ENCODE data around the gene DDIT3. TPM values are rescaled to one million over a fixed set of nuclear protein-coding genes. Genes with fewer than 3 reads are reported as not detected.
A peak's percentile ranks its signal among the peaks of the same experiment; 100 is the strongest.

DDIT3 gene
- total and polyA plus RNA-seq, 3 experiments from 2014 or later, result 11.7 to 13.2 (median 12.7) TPM

GRCh38 chr12:57528176-57528575, 7.9 kb upstream of the DDIT3 start:
- H3K27ac Mint-ChIP-seq, result peak overlapping the region in 2 of 8 donors; percentile 50 to 60
- H3K36me3 Mint-ChIP-seq, result peaks cover 0 to 88% (median 5%) of the 10 kb centered on the region in 3 donors
- ChIA-PET CTCF (no interaction called here), POLR2A (no interaction called here)
- no peaks in the 10 kb centered on the region for H3K27me3 Mint-ChIP-seq
- H3K4me3 Mint-ChIP-seq, result no peak overlapping the region
- no peak for DNase-seq
- peaks cover 19% of the 10 kb centered on the region for H3K4me1 ChIP-seq (ENCODE audit: insufficient read depth, low read length)
- no peaks in the 10 kb centered on the region for H3K27me3 ChIP-seq (ENCODE audit: insufficient read depth, low read length, poor library complexity, severe bottlenecking)
- H3K9me3 ChIP-seq (ENCODE audit: low read length), result no peaks in the 10 kb centered on the region
- peaks cover 15 to 30% (median 17%) of the 10 kb centered on the region in 3 donors for H3K4me1 Mint-ChIP-seq
- H3K36me3 ChIP-seq (ENCODE audit: insufficient read depth, low read length), result peaks cover 56% of the 10 kb centered on the region
- no peaks in the 10 kb centered on the region for H3K9me3 Mint-ChIP-seq
- no peak overlapping the region for H3K4me3 ChIP-seq (ENCODE audit: low read length)
- H3K27ac ChIP-seq (ENCODE audit: low read depth, low read length), result no peak overlapping the region

- H3K4me1 Mint-ChIP-seq, result peaks cover 18 to 33% (median 19%) of the 10 kb centered on the region in 3 donors
- Histone ChIP-seq H3K27me3 (ENCODE audit: insufficient read depth, low read length, poor library complexity, severe bottlenecking) (no peaks in the 10 kb centered on the region), H3K36me3 (ENCODE audit: insufficient read depth, low read length) (peaks cover 46% of the 10 kb centered on the region), H3K4me3 (ENCODE audit: low read length) (no peak overlapping the region), H3K4me1 (ENCODE audit: insufficient read depth, low read length) (peaks cover 22% of the 10 kb centered on the region), H3K27ac (ENCODE audit: low read depth, low read length) (no peak overlapping the region), H3K9me3 (ENCODE audit: low read length) (no peaks in the 10 kb centered on the region)
- POLR2A ChIA-PET, result interaction anchor here (1.0 kb wide), 1 partner anchor 50 kb away, joined by 4 read pairs; no protein-coding TSS in a partner anchor
- CTCF ChIA-PET, result no interaction called here
- DNase-seq, result no peak
- no peak overlapping the region for H3K4me3 Mint-ChIP-seq
- H3K9me3 Mint-ChIP-seq, result peaks cover 0 to 1% (median 0%) of the 10 kb centered on the region in 5 donors
- peaks cover 0 to under 1% of the 10 kb centered on the region in 2 donors for H3K27me3 Mint-ChIP-seq
- peaks cover 0 to 80% (median 5%) of the 10 kb centered on the region in 3 donors for H3K36me3 Mint-ChIP-seq
- peak overlapping the region in 5 of 8 donors; percentile 17 to 64 (median 37) for H3K27ac Mint-ChIP-seq
Observed at GRCh38 chr12:57527184-57527583, 6.9 kb upstream of the DDIT3 start.

- Histone ChIP-seq H3K9me3 (ENCODE audit: low read length) (no peaks in the 10 kb centered on the region), H3K36me3 (ENCODE audit: insufficient read depth, low read length) (peaks cover 40% of the 10 kb centered on the region), H3K27me3 (ENCODE audit: insufficient read depth, low read length, poor library complexity, severe bottlenecking) (no peaks in the 10 kb centered on the region), H3K4me3 (ENCODE audit: low read length) (no peak overlapping the region), H3K27ac (ENCODE audit: low read depth, low read length) (no peak overlapping the region), H3K4me1 (ENCODE audit: insufficient read depth, low read length) (peaks cover 27% of the 10 kb centered on the region)
- DNase-seq, result no peak
- H3K4me1 Mint-ChIP-seq, result peaks cover 24 to 39% (median 25%) of the 10 kb centered on the region in 3 donors
- H3K36me3 Mint-ChIP-seq, result peaks cover 0 to 77% (median 5%) of the 10 kb centered on the region in 3 donors
- no peak overlapping the region for H3K4me3 Mint-ChIP-seq
- ChIA-PET CTCF (no interaction called here), POLR2A (interaction anchor here (1.0 kb wide), 1 partner anchor 49 kb away, joined by 4 read pairs; no protein-coding TSS in a partner anchor)
- H3K27ac Mint-ChIP-seq, result peak overlapping the region in 2 of 8 donors; percentile 64 to 96
- H3K27me3 Mint-ChIP-seq, result peaks cover 0 to 3% of the 10 kb centered on the region in 2 donors
- peaks cover 0 to 4% (median 0%) of the 10 kb centered on the region in 5 donors for H3K9me3 Mint-ChIP-seq
Observed at GRCh38 chr12:57526477-57527126, 6.3 kb upstream of the DDIT3 start.

- ChIA-PET POLR2A (no interaction called here), CTCF (no interaction called here)
- peaks cover 0 to 4% (median 0%) of the 10 kb centered on the region in 5 donors for H3K9me3 Mint-ChIP-seq
- H3K4me3 Mint-ChIP-seq, result peak overlapping the region in 2 of 7 donors; percentile 18 to 20
- H3K27ac Mint-ChIP-seq, result peak overlapping the region in 2 of 8 donors; percentile 58 to 61
- no peaks in the 10 kb centered on the region for H3K9me3 ChIP-seq (ENCODE audit: low read length)
- no peak overlapping the region for H3K4me3 ChIP-seq (ENCODE audit: low read length)
- peaks cover 31 to 47% (median 31%) of the 10 kb centered on the region in 3 donors for H3K4me1 Mint-ChIP-seq
- H3K27ac ChIP-seq (ENCODE audit: low read depth, low read length), result no peak overlapping the region
- H3K27me3 Mint-ChIP-seq, result peaks cover 0 to 3% of the 10 kb centered on the region in 2 donors
- no peak for DNase-seq
- peaks cover 32% of the 10 kb centered on the region for H3K36me3 ChIP-seq (ENCODE audit: insufficient read depth, low read length)
- no peaks in the 10 kb centered on the region for H3K27me3 ChIP-seq (ENCODE audit: insufficient read depth, low read length, poor library complexity, severe bottlenecking)
- peaks cover 0 to 69% (median 5%) of the 10 kb centered on the region in 3 donors for H3K36me3 Mint-ChIP-seq
- peaks cover 36% of the 10 kb centered on the region for H3K4me1 ChIP-seq (ENCODE audit: insufficient read depth, low read length)
Observed at GRCh38 chr12:57525615-57526383, 5.5 kb upstream of the DDIT3 start.

GRCh38 chr12:57524814-57525614, 4.7 kb upstream of the DDIT3 start:
- peaks cover 36% of the 10 kb centered on the region for H3K4me1 ChIP-seq (ENCODE audit: insufficient read depth, low read length)
- H3K27me3 ChIP-seq (ENCODE audit: insufficient read depth, low read length, poor library complexity, severe bottlenecking), result no peaks in the 10 kb centered on the region
- Mint-ChIP-seq H3K27me3 (peaks cover 0 to 3% of the 10 kb centered on the region in 2 donors), H3K4me1 (peaks cover 31 to 54% (median 34%) of the 10 kb centered on the region in 3 donors), H3K4me3 (peak overlapping the region in 6 of 7 donors; percentile 87 to 96 (median 93)), H3K9me3 (peaks cover 0 to 4% (median 0%) of the 10 kb centered on the region in 5 donors), H3K36me3 (peaks cover 0 to 64% (median 3%) of the 10 kb centered on the region in 3 donors), H3K27ac (peak overlapping the region in 7 of 8 donors; percentile 87 to 100 (median 95))
- POLR2A ChIA-PET, result interaction anchor here (1.0 to 1.5 kb wide), 2 partner anchors 22 to 47 kb away, joined by 3 to 4 read pairs; partner anchors contain the start of gene DCTN2
- peak overlapping the region; percentile 74 for H3K27ac ChIP-seq (ENCODE audit: low read depth, low read length)
- H3K36me3 ChIP-seq (ENCODE audit: insufficient read depth, low read length), result peaks cover 27% of the 10 kb centered on the region
- no peaks in the 10 kb centered on the region for H3K9me3 ChIP-seq (ENCODE audit: low read length)
- no peak overlapping the region for H3K4me3 ChIP-seq (ENCODE audit: low read length)
- CTCF ChIA-PET, result interaction anchor here (0.7 to 2.6 kb wide), 7 partner anchors 21 to 66 kb away, joined by 4 to 9 read pairs (median 5); partner anchors contain the start of gene GLI1
- DNase-seq, result no peak

- peaks cover 0 to 4% (median 0%) of the 10 kb centered on the region in 5 donors for H3K9me3 Mint-ChIP-seq
- peak in 1 of 5 donors; percentile 25 for DNase-seq
- H3K27me3 Mint-ChIP-seq, result peaks cover 0 to 3% of the 10 kb centered on the region in 2 donors
- Histone ChIP-seq H3K36me3 (ENCODE audit: insufficient read depth, low read length) (peaks cover 22% of the 10 kb centered on the region), H3K27ac (ENCODE audit: low read depth, low read length) (peak overlapping the region; percentile 74), H3K9me3 (ENCODE audit: low read length) (no peaks in the 10 kb centered on the region), H3K27me3 (ENCODE audit: insufficient read depth, low read length, poor library complexity, severe bottlenecking) (no peaks in the 10 kb centered on the region), H3K4me1 (ENCODE audit: insufficient read depth, low read length) (peaks cover 43% of the 10 kb centered on the region), H3K4me3 (ENCODE audit: low read length) (peak overlapping the region; percentile 66)
- H3K36me3 Mint-ChIP-seq, result peaks cover 0 to 61% (median 3%) of the 10 kb centered on the region in 3 donors
- POLR2A ChIA-PET, result interaction anchor here (0.5 to 1.5 kb wide), 5 partner anchors 11 to 829 kb away, joined by 3 to 7 read pairs (median 4); partner anchors contain the start of gene DCTN2
- peak overlapping the region; percentile 87 to 100 (median 95) for H3K27ac Mint-ChIP-seq
- peaks cover 38 to 61% (median 41%) of the 10 kb centered on the region in 3 donors for H3K4me1 Mint-ChIP-seq
- H3K4me3 Mint-ChIP-seq, result peak overlapping the region; percentile 87 to 96 (median 94)
- CTCF ChIA-PET, result interaction anchor here (0.7 to 2.6 kb wide), 9 partner anchors 17 to 65 kb away, joined by 3 to 9 read pairs (median 4); partner anchors contain the start of gene GLI1
Observed at GRCh38 chr12:57523706-57524614, 3.6 kb upstream of the DDIT3 start.
